ENCODE results near the gene CACNA2D3. TPM values are rescaled to one million over a fixed set of nuclear protein-coding genes. Genes with fewer than 3 reads are reported as not detected.

CACNA2D3 gene
- total RNA-seq, 1 donor from 2014 or later = 1.3 TPM

DNA sequence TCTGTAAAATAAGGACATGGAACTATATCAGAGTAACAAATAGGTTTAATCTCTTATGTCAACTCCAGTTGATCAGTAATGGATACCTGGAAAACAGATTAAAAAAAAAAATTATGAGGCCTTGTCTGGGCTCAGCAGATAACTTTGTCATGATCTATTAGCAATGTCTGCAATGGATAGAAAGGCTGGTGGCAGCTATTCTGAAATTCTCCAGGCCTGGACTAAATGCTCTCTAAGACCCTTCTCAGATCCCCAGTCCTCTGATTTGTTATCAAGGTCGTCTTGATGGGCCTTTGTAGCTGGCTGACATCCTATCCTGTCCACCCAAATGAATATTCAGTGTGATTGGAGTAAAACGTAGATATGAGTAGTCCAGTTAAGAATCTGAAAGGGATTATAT, 791.8 kb downstream of the CACNA2D3 start:
- H3K4me3 ChIP-seq (ENCODE audit: low read depth, low read length) = no peak overlapping the region
- no peak for DNase-seq (ENCODE audit: low read depth)
- TF ChIP-seq, protein P1, sequence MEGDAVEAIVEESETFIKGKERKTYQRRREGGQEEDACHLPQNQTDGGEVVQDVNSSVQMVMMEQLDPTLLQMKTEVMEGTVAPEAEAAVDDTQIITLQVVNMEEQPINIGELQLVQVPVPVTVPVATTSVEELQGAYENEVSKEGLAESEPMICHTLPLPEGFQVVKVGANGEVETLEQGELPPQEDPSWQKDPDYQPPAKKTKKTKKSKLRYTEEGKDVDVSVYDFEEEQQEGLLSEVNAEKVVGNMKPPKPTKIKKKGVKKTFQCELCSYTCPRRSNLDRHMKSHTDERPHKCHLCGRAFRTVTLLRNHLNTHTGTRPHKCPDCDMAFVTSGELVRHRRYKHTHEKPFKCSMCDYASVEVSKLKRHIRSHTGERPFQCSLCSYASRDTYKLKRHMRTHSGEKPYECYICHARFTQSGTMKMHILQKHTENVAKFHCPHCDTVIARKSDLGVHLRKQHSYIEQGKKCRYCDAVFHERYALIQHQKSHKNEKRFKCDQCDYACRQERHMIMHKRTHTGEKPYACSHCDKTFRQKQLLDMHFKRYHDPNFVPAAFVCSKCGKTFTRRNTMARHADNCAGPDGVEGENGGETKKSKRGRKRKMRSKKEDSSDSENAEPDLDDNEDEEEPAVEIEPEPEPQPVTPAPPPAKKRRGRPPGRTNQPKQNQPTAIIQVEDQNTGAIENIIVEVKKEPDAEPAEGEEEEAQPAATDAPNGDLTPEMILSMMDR (conservative IDR thresholded peaks at IDR 0.05; ENCODE audit: low read depth, low read length) = no peak

DNA sequence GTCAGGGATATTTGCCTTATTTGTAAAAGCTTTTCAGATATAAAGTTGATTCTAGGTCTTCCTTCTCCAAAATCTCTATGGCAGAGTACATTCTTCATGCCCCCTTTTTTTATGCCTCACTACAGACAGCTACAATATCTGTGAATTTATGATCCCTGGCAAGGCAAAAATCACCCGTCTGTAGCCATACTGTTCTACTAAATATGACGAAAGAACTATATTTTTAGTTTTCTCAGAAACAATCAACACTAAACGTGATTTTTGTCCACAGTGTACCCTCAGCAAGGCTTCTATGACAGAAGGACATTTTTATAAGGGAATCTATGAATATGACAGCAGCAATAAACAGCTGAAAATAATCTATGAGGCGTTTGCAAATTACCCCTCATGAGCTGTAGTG, 792.8 kb downstream of the CACNA2D3 start:
- DNase-seq (ENCODE audit: low read depth) = no peak
- TF ChIP-seq, protein P1 (conservative IDR thresholded peaks at IDR 0.05; ENCODE audit: low read depth, low read length) = no peak
- H3K4me3 ChIP-seq (ENCODE audit: low read depth, low read length) = no peak overlapping the region

DNA sequence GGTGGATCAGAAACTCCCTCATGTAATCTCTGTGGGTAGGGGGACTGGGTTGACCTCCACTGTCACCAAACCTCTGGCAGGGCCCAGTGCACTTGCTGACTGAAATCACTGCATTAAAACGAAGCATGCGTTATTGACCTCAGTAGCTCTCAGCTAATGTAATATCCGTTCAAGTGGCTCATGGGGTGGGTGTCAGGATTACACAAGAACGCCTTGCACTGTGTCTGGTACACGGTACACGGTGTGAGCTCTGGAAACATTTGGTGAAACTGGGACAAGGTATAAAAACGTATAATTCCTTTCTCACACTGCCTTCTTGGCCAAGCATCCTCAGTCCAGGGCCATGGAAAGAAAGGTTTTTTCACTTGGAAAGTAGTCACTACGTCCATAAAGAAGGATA, 793.6 kb downstream of the CACNA2D3 start:
- TF ChIP-seq, protein P1 (conservative IDR thresholded peaks at IDR 0.05; ENCODE audit: low read depth, low read length) = no peak
- H3K4me3 ChIP-seq (ENCODE audit: low read depth, low read length) = no peak overlapping the region
- no peak for DNase-seq (ENCODE audit: low read depth)

DNA sequence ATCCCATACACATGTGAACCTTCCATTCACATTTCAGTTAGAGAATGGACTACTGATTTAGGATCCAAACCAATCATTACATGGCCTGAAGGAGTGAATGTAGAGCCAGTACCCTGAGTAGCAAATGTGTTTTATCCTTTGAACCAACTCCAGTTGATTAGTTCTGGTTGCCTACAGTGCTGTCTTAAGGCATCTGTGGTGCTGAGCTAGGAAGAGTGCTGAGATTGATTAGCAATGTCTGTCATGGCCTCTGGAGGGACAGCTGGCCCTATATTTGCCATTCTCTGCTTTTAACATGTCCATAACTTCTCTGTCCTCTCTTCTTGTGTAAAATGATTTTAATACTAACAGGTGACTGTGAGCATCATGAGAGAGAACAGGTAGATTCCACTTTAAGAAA, 794.4 kb downstream of the CACNA2D3 start:
- TF ChIP-seq, protein P1 (conservative IDR thresholded peaks at IDR 0.05; ENCODE audit: low read depth, low read length) = no peak
- H3K4me3 ChIP-seq (ENCODE audit: low read depth, low read length) = no peak overlapping the region
- DNase-seq (ENCODE audit: low read depth) = no peak

DNA sequence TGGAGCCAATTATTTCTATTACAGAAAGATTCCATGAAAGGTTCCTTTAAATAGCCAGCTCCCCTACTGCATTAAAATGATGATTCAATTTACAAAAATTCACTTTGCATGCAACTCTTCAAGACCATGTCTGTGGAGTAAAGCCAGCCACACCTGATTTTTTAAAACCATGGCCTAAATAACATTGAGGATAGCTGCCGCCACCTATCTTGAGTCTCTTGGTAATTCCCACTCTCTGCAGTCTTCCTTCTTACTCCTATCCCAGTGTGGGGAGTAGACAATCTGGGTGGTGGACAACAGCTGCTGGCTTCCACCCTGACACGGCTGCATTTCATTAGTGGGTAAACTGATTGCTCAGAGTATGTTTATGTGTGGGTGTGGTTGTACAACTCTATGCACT, 794.8 kb downstream of the CACNA2D3 start:
- no peak for DNase-seq (ENCODE audit: low read depth)
- no peak overlapping the region for H3K4me3 ChIP-seq (ENCODE audit: low read depth, low read length)
- TF ChIP-seq, protein P1 (conservative IDR thresholded peaks at IDR 0.05; ENCODE audit: low read depth, low read length) = no peak

DNA sequence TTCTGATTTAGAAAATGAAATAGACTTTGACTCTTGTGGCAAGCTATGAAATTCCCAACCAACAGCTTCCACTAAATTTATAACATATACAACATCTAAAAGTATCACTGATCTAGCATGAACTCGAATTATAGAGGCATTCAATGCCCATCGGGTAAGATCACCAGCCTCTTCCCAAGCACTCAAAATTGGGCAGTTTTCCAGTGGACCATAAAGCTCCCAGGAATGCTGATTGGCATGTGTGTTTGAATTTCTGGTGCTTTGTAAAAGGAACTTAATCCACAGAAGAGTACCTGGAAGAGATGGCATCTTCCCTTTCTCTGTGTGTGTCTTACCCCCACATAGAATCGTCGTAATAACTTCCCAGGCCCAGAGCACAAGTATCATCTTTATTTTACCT, 795.5 kb downstream of the CACNA2D3 start:
- H3K4me3 ChIP-seq (ENCODE audit: low read depth, low read length) = no peak overlapping the region
- no peak for DNase-seq (ENCODE audit: low read depth)
- TF ChIP-seq, protein P1 (conservative IDR thresholded peaks at IDR 0.05; ENCODE audit: low read depth, low read length) = no peak

DNA sequence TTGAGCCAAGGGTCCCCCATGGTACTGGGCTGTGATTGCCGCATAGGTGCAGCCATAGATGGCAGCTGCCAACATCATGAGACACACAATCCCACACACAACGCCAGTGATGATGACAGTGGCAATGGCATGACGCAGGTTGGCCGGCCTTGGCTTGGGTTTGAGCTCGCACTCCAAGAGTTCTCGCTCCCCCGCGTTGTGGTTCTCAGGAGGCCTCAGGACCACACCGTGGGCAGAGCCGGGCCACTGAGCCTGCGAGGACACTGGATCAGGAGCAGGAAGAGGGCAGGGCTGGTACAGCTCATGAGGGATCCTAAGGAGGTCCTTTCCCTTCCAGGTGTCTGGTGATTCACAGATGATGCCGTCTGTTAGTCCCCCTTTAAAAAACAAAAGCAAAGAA, 796.2 kb downstream of the CACNA2D3 start:
- H3K4me3 ChIP-seq (ENCODE audit: low read depth, low read length) = no peak overlapping the region
- DNase-seq (ENCODE audit: low read depth) = no peak
- TF ChIP-seq, protein P1 (conservative IDR thresholded peaks at IDR 0.05; ENCODE audit: low read depth, low read length) = no peak

Measured in epithelial cell of proximal tubule (primary cell).